Measurements from ENCODE around the gene ZNF778.
"Not testable (repeated sequence)": the region's sequence is repeated elsewhere in the genome, so short reads cannot be mapped to it uniquely, and the experiment has no call there.

ZNF778 gene

GRCh38 chr16:89179656-89180315 is 37.7 kb upstream of the ZNF778 start:
- in situ Hi-C loops (cut with MboI; ENCODE audit: low sequenced_read_pairs), result no loop called here

GRCh38 chr16:89183463-89183862 is 34.0 kb upstream of the ZNF778 start:
- in situ Hi-C loops (cut with MboI; ENCODE audit: low sequenced_read_pairs), result no loop called here

- in situ Hi-C loops (cut with MboI; ENCODE audit: low sequenced_read_pairs), result no loop called here
These were observed 33.4 kb upstream of the ZNF778 start for GRCh38 chr16:89183975-89184676.

GRCh38 chr16:89184677-89184932 is 32.9 kb upstream of the ZNF778 start:
- in situ Hi-C loops (cut with MboI; ENCODE audit: low sequenced_read_pairs), result no loop called here

GRCh38 chr16:89184933-89185794 is 32.3 kb upstream of the ZNF778 start:
- in situ Hi-C loops (cut with MboI; ENCODE audit: low sequenced_read_pairs), result no loop called here

GRCh38 chr16:89185887-89186592 is 31.5 kb upstream of the ZNF778 start:
- in situ Hi-C loops (cut with MboI; ENCODE audit: low sequenced_read_pairs), result not testable (repeated sequence)

GRCh38 chr16:89186593-89187031 is 30.9 kb upstream of the ZNF778 start:
- in situ Hi-C loops (cut with MboI; ENCODE audit: low sequenced_read_pairs), result not testable (repeated sequence)

- in situ Hi-C loops (cut with MboI; ENCODE audit: low sequenced_read_pairs), result no loop called here
These were observed 30.3 kb upstream of the ZNF778 start for GRCh38 chr16:89187032-89187769.

GRCh38 chr16:89187770-89188392 is 29.6 kb upstream of the ZNF778 start:
- in situ Hi-C loops (cut with MboI; ENCODE audit: low sequenced_read_pairs), result no loop called here

GRCh38 chr16:89188471-89189357 is 28.8 kb upstream of the ZNF778 start:
- in situ Hi-C loops (cut with MboI; ENCODE audit: low sequenced_read_pairs), result not testable (repeated sequence)

GRCh38 chr16:89189358-89190025 is 28.0 kb upstream of the ZNF778 start:
- in situ Hi-C loops (cut with MboI; ENCODE audit: low sequenced_read_pairs), result no loop called here

- in situ Hi-C loops (cut with MboI; ENCODE audit: low sequenced_read_pairs), result no loop called here
These were observed 27.1 kb upstream of the ZNF778 start for GRCh38 chr16:89190150-89190958.

- in situ Hi-C loops (cut with MboI; ENCODE audit: low sequenced_read_pairs), result no loop called here
These were observed 26.2 kb upstream of the ZNF778 start for GRCh38 chr16:89191033-89191900.

- in situ Hi-C loops (cut with MboI; ENCODE audit: low sequenced_read_pairs), result no loop called here
These were observed 25.7 kb upstream of the ZNF778 start for GRCh38 chr16:89191901-89192185.

GRCh38 chr16:89192186-89192955 is 25.1 kb upstream of the ZNF778 start:
- in situ Hi-C loops (cut with MboI; ENCODE audit: low sequenced_read_pairs), result not testable (repeated sequence)

- in situ Hi-C loops (cut with MboI; ENCODE audit: low sequenced_read_pairs), result no loop called here
These were observed 24.4 kb upstream of the ZNF778 start for GRCh38 chr16:89192956-89193575.
